GM23338 (cell line): ENCODE data around the gene GCNT2. TPM values are rescaled to one million over a fixed set of nuclear protein-coding genes. Genes with fewer than 3 reads are reported as not detected.

Experiments used
- ATAC-seq: fragments of 200-7000 bp; cut with Tn5 transposase; 3 replicates; pipeline ENCODE4 v1.9.1; 2020
- DNase-seq: peaks from one replicate; pipeline ENCODE4 v3.0.0-alpha.2; 2015; ENCODE audit warnings: low spot score
- H2AFZ ChIP-seq: fragments of 200-600 bp; sonication (generic); 2 replicates; pipeline ENCODE4 v1.8.0; 2016; ENCODE audit warnings: antibody characterized with exemption, mild to moderate bottlenecking, moderate library complexity
- H3F3A ChIP-seq: fragments of 200-600 bp; sonication (generic); replicated peaks from 2 replicates; pipeline ENCODE4 v1.8.0; 2017; ENCODE audit warnings: antibody characterized with exemption, mixed run types, low read depth
- H3K27ac ChIP-seq: fragments of 200-600 bp; sonication (generic); 2 replicates; pipeline ENCODE4 v1.6.1; 2016; ENCODE audit warnings: low read depth
- H3K27me3 ChIP-seq: fragments of 200-600 bp; sonication (generic); 2 replicates; pipeline ENCODE4 v1.8.0; 2016; ENCODE audit warnings: mild to moderate bottlenecking, mixed run types, moderate library complexity; ENCODE audit not compliant: insufficient read depth
- H3K36me3 ChIP-seq: fragments of 200-600 bp; sonication (generic); 2 replicates; pipeline ENCODE4 v1.8.0; 2016; ENCODE audit warnings: mild to moderate bottlenecking; ENCODE audit not compliant: insufficient read depth
- H3K4me1 ChIP-seq: fragments of 200-600 bp; sonication (generic); 2 replicates; pipeline ENCODE4 v1.8.0; 2016; ENCODE audit warnings: mild to moderate bottlenecking, moderate library complexity; ENCODE audit not compliant: insufficient read depth
- H3K4me2 ChIP-seq: fragments of 200-600 bp; sonication (generic); 2 replicates; pipeline ENCODE4 v1.7.1; 2017; ENCODE audit warnings: mixed run types
- H3K4me3 ChIP-seq: fragments of 200-600 bp; sonication (generic); 2 replicates; pipeline ENCODE4 v1.6.1; 2016; ENCODE audit warnings: mixed run types
- H3K79me2 ChIP-seq: fragments of 200-600 bp; sonication (generic); replicated peaks from 2 replicates; pipeline ENCODE4 v1.8.0; 2017; ENCODE audit warnings: mild to moderate bottlenecking; ENCODE audit not compliant: insufficient read depth
- H3K9me2 ChIP-seq: fragments of 200-600 bp; sonication (generic); 2 replicates; pipeline ENCODE4 v1.8.0; 2017; ENCODE audit not compliant: insufficient read depth
- H4K20me1 ChIP-seq: fragments of 200-600 bp; sonication (generic); replicated peaks from 2 replicates; pipeline ENCODE4 v1.8.0; 2017; ENCODE audit warnings: mild to moderate bottlenecking; ENCODE audit not compliant: insufficient read depth
- H3K27ac Mint-ChIP-seq: 2 replicates; pipeline ENCODE4 v1.8.0; 2020; ENCODE audit warnings: inconsistent platforms, mild to moderate bottlenecking, moderate library complexity, mixed read lengths
- H3K27me3 Mint-ChIP-seq: 3 replicates; pipeline ENCODE4 v1.8.0; 2022; ENCODE audit warnings: low read depth, mild to moderate bottlenecking, moderate library complexity, mixed read lengths, inconsistent platforms; ENCODE audit not compliant: insufficient read depth, poor library complexity
- H3K36me3 Mint-ChIP-seq: 3 replicates; pipeline ENCODE4 v1.8.0; 2021; ENCODE audit warnings: low read depth, mild to moderate bottlenecking, inconsistent platforms, moderate library complexity, mixed read lengths
- H3K4me1 Mint-ChIP-seq: 3 replicates; pipeline ENCODE4 v1.8.0; 2020; ENCODE audit warnings: mild to moderate bottlenecking, inconsistent platforms, mixed read lengths
- H3K4me3 Mint-ChIP-seq: 3 replicates; pipeline ENCODE4 v1.8.0; 2021; ENCODE audit warnings: moderate library complexity, mild to moderate bottlenecking, inconsistent platforms, mixed read lengths
- H3K9me3 Mint-ChIP-seq: 3 replicates; pipeline ENCODE4 v1.8.0; 2020; ENCODE audit warnings: moderate library complexity, mild to moderate bottlenecking, inconsistent platforms, mixed read lengths
- CREB1 ChIP-seq: fragments of 250-450 bp; sonication (Bioruptor Pico); IDR thresholded peaks from 2 replicates; pipeline ENCODE4 v1.5.0; 2020; ENCODE audit warnings: low read depth, mild to moderate bottlenecking, moderate library complexity
- CTCF ChIP-seq, 2 experiments: fragments of 200-600 bp in 1 of 2; sonication (generic) in 1 of 2; conservative IDR thresholded peaks; 2 replicates each; pipeline versions ENCODE4 v1.5.1 to v1.6.1; 2016 to 2017; ENCODE audit warnings: antibody characterized with exemption in 2 of 2, low read depth in 2 of 2, mild to moderate bottlenecking in 2 of 2, moderate library complexity in 1 of 2
- ETS1 ChIP-seq: IDR thresholded peaks from 2 replicates; pipeline ENCODE4 v1.6.1; 2016; ENCODE audit warnings: antibody characterized with exemption
- EZH2 ChIP-seq: fragments of 200-600 bp; sonication (generic); IDR thresholded peaks from one replicate; pipeline ENCODE4 v1.8.0; 2017; ENCODE audit warnings: antibody characterized with exemption, mild to moderate bottlenecking, low read depth; ENCODE audit not compliant: unreplicated experiment
- EZH2phosphoT487 ChIP-seq: fragments of 200-600 bp; sonication (generic); IDR thresholded peaks from one replicate; pipeline ENCODE4 v1.8.1; 2018; ENCODE audit warnings: antibody characterized with exemption; ENCODE audit not compliant: unreplicated experiment
- JUNB ChIP-seq: IDR thresholded peaks from one replicate; pipeline ENCODE4 v1.6.1; 2016; ENCODE audit warnings: antibody characterized with exemption; ENCODE audit not compliant: unreplicated experiment
- NANOG ChIP-seq: IDR thresholded peaks from 2 replicates; pipeline ENCODE4 v1.6.1; 2016; ENCODE audit warnings: antibody characterized with exemption, borderline replicate concordance
- STAT1 ChIP-seq: IDR thresholded peaks from one replicate; pipeline ENCODE4 v1.6.1; 2016; ENCODE audit warnings: antibody characterized with exemption; ENCODE audit not compliant: unreplicated experiment
- ZNF114 ChIP-seq: fragments of 250-450 bp; sonication (Bioruptor Pico); IDR thresholded peaks from 2 replicates; pipeline ENCODE4 v1.5.0; 2020; ENCODE audit warnings: mild to moderate bottlenecking, moderate library complexity
- ZNF331 ChIP-seq: fragments of 250-450 bp; sonication (Bioruptor Pico); IDR thresholded peaks from 2 replicates; pipeline ENCODE4 v1.5.0; 2020; ENCODE audit warnings: low read depth, mild to moderate bottlenecking, moderate library complexity
- polyA plus RNA-seq: library from polyadenylated mRNA; unstranded; fragments of >200 nt; fragmentation: Nextera tagmentation; extraction: Ambion mirVana; gene quantifications from 2 replicates; pipeline ENCODE4 v1.2.1, GENCODE V29; 2016
- total RNA-seq: library from RNA; depleted of rRNA; stranded (reverse); fragments of >200 nt; shearing (Covaris generic); gene quantifications from 2 replicates; pipeline ENCODE4 v1.2.3, GENCODE V29; 2014

GCNT2 gene
- total and polyA plus RNA-seq, 2 experiments from 2014 or later, result 28.3 to 137 TPM

GRCh38 chr6:10479939-10480700 is 41.0 kb upstream of the GCNT2 start:
- Histone ChIP-seq H2AFZ (no peak overlapping the region), H3K4me3 (no peak overlapping the region)
- H3K27ac Mint-ChIP-seq, result no peak overlapping the region

GRCh38 chr6:10481101-10481500 is 40.0 kb upstream of the GCNT2 start:
- H3K27ac ChIP-seq, result no peak overlapping the region
- no peaks in the 10 kb centered on the region for H3F3A ChIP-seq
- H3K4me1 ChIP-seq, result no peaks in the 10 kb centered on the region
- H3K4me2 ChIP-seq, result no peak overlapping the region
- peaks cover 9% of the 10 kb centered on the region; the same call in 2 of the 3 replicates for H3K9me3 Mint-ChIP-seq
- no peak overlapping the region for H3K4me3 ChIP-seq
- peaks cover 5% of the 10 kb centered on the region for H3K27me3 Mint-ChIP-seq
- H3K36me3 ChIP-seq, result no peaks in the 10 kb centered on the region
- DNase-seq, result no peak
- H3K36me3 Mint-ChIP-seq, result no peaks in the 10 kb centered on the region
- H3K9me2 ChIP-seq, result no peaks in the 10 kb centered on the region
- H3K27ac Mint-ChIP-seq, result no peak overlapping the region
- H3K27me3 ChIP-seq, result no peaks in the 10 kb centered on the region
- H4K20me1 ChIP-seq, result no peaks in the 10 kb centered on the region
- ATAC-seq, result no peak
- no peaks in the 10 kb centered on the region for H3K79me2 ChIP-seq
- no peak overlapping the region for H3K4me3 Mint-ChIP-seq
- no peaks in the 10 kb centered on the region for H3K4me1 Mint-ChIP-seq
- no peak for TF ChIP-seq ETS1
- TF ChIP-seq ZNF331 (CRISPR knock-in tag), result no peak
- TF ChIP-seq STAT1, result no peak
- no peak for TF ChIP-seq EZH2phosphoT487
- TF ChIP-seq EZH2, result no peak
- no peak for TF ChIP-seq CREB1
- no peak for TF ChIP-seq JUNB
- TF ChIP-seq ZNF114, result no peak
- TF ChIP-seq CTCF (conservative IDR thresholded peaks at IDR 0.05; ENCODE audit: low read depth in 2 of 2), result no peak
- TF ChIP-seq NANOG, result no peak
- H2AFZ ChIP-seq, result no peak overlapping the region; the same call in 1 of the 2 replicates

More at GRCh38 chr6:10479939-10480700, 41.0 kb upstream of the GCNT2 start:
- H3K4me2 ChIP-seq, result no peak overlapping the region
- ATAC-seq (no peak), DNase-seq (no peak)
- H3K27me3 ChIP-seq, result no peaks in the 10 kb centered on the region
- no peaks in the 10 kb centered on the region for H4K20me1 ChIP-seq
- Mint-ChIP-seq H3K27me3 (peaks cover 7% of the 10 kb centered on the region), H3K9me3 (peaks cover 11% of the 10 kb centered on the region; the same call in 2 of the 3 replicates), H3K36me3 (no peaks in the 10 kb centered on the region), H3K4me1 (no peaks in the 10 kb centered on the region), H3K4me3 (no peak overlapping the region)
- no peaks in the 10 kb centered on the region for H3K9me2 ChIP-seq
- no peaks in the 10 kb centered on the region for H3K79me2 ChIP-seq
- H3F3A ChIP-seq, result no peaks in the 10 kb centered on the region
- H3K27ac ChIP-seq, result no peak overlapping the region
- TF ChIP-seq EZH2, result no peak
- no peak for TF ChIP-seq CREB1
- H3K36me3 ChIP-seq, result no peaks in the 10 kb centered on the region
- no peaks in the 10 kb centered on the region for H3K4me1 ChIP-seq
